ENCODE results near the gene SLC51A.

The SLC51A gene

GRCh38 chr3:196232154-196232881, 16.0 kb downstream of the SLC51A start:
- TF ChIP-seq CTCF (conservative IDR thresholded peaks at IDR 0.05): no peak

DNA sequence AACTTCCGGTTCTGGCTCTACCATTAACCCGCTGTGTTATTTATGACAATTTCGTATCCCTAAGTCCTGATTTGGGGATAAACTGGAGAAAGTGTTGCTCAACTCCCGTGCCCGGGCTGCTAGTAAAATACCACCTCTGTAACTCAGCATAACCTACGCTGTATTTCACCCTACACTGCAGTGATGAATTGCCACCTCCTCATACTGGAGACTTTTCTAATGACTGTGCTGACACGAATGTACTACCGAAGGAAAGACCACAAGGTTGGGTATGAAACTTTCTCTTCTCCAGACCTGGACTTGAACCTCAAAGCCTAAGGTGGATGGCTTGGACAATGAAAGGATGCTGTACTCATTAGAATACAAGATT, 16.5 kb downstream of the SLC51A start:
- TF ChIP-seq CTCF (conservative IDR thresholded peaks at IDR 0.05): no peak

More at GRCh38 chr3:196232154-196232881, 16.0 kb downstream of the SLC51A start:
- H3K27ac ChIP-seq: no peak overlapping the region

DNA sequence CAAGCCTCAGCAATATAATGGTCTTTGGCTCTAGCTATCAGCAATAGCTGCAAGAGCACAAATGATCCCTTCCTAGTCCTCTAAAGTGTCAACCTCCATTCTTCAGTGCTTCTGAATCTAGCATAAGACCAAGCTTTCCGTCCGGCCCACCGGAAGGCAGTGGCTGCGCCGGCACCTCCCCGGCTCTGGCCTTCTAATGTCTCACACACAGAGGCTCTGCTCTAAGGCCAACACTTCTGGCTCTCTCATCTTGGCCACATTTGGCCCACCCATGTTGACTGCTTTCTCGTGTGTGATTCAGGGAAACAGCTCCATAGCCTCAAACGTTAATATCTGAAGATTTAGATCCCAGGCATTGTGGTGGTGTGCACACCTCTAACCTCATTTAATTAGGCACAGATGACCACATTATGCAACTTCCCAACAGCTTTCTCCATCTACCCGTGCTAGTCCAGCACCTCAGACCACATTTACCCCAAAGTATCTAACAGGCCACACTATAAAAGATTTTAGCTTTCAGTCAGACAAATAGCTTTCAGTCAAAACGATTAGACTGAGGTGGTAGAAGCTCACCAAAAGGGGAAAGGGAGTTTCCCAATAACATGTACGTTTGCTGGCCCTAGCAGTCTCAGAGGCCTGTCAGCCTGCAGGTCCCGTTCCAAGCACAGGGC, 19.3 kb downstream of the SLC51A start:
- TF ChIP-seq CTCF (conservative IDR thresholded peaks at IDR 0.05): no peak
- H3K27ac ChIP-seq: no peak overlapping the region

More for the DNA sequence above, 16.5 kb downstream of the SLC51A start:
- no peak overlapping the region for H3K27ac ChIP-seq

DNA sequence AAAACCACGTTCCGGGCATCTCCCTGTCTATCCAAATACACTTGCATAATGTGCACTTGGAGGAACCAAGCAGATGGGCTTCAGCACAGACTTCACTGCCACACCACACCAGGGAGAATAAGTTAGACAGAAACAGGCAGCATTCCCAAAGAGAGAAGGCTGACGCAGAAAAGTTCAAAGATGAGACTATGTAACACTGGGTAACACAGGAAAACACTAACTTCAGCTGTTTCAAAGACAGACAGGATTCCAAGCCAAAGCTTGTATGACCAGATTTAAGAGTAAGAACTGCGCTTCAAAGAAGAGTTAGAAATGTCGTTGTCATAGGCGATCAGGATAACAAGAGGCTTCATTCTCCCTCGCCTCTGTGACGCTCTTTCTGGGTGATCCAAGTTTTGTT, 19.9 kb downstream of the SLC51A start:
- no peak overlapping the region for H3K27ac ChIP-seq

DNA sequence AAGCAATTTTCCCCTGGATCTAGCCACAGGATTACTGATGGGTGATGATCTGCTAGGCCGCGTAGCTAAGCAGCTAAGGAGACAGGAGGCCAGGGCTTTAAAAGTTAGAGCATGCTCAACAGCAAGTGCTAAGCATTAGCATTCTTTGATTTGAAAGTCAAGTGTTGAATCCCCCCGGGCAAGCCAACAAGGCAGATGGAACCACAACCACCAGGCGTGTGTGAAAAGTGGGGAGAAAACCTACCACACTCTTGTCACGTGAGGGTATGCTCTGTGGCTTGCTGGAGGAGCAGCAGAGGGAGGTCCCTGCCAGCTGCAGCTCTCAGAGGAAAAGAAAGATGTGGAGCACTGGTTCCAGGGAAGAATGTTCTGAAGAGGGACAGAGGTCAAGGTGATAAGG, 20.9 kb downstream of the SLC51A start:
- TF ChIP-seq CTCF (conservative IDR thresholded peaks at IDR 0.05): no peak
- H3K27ac ChIP-seq: no peak overlapping the region

More for the DNA sequence above, 19.9 kb downstream of the SLC51A start:
- no peak for TF ChIP-seq CTCF (conservative IDR thresholded peaks at IDR 0.05)

- H3K27ac ChIP-seq: no peak overlapping the region
- TF ChIP-seq CTCF (conservative IDR thresholded peaks at IDR 0.05): no peak
Observed at GRCh38 chr3:196238612-196239560, 22.6 kb downstream of the SLC51A start.

- TF ChIP-seq CTCF (conservative IDR thresholded peaks at IDR 0.05): no peak
- H3K27ac ChIP-seq: no peak overlapping the region
Observed at GRCh38 chr3:196240424-196240823, 24.1 kb downstream of the SLC51A start.

Measured in VCaP (cell line).